Measurements from ENCODE around the gene TNS4. TPM values are rescaled to one million over a fixed set of nuclear protein-coding genes. Genes with fewer than 3 reads are reported as not detected.

The TNS4 gene
- total RNA-seq, 1 donor from 2014 or later: not detected

DNA sequence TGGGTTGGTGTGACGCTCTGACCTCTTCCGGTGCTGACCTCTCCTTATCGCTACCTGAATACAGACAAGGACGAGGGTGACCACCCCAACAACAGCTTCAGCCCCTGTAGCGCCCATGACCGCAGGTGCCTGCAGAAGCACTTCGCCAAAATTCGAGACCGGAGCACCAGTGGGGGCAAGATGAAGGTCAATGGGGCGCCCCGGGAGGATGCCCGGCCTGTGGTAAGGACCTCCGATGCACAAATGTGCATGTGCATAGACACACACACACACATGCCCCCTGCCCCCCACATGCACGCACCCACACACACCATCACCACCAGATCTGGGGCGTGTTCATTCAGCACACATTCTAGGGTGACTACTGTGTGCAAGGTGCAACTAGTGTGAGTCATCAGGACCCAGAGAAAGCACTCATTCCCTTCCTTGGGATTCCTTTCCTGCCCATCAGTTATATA, 48.5 kb downstream of the TNS4 start:
- Mint-ChIP-seq H3K27me3 (ENCODE audit: insufficient read depth, low read depth) (peaks cover 4% of the 10 kb centered on the region), H3K27ac (peak overlapping the region; percentile 17), H3K4me3 (no peak overlapping the region), H3K9me3 (no peaks in the 10 kb centered on the region), H3K4me1 (peaks cover 14% of the 10 kb centered on the region), H3K36me3 (peaks cover 17% of the 10 kb centered on the region)
- H3K9me3 ChIP-seq (ENCODE audit: low read depth): no peaks in the 10 kb centered on the region
- no peak overlapping the region for H2AFZ ChIP-seq (replicated peaks)
- no peaks in the 10 kb centered on the region for H3K79me2 ChIP-seq (ENCODE audit: low read depth)
- no peaks in the 10 kb centered on the region for H3K27me3 ChIP-seq
- H3K9ac ChIP-seq: no peak overlapping the region
- H4K20me1 ChIP-seq (ENCODE audit: low read depth): no peaks in the 10 kb centered on the region
- no peaks in the 10 kb centered on the region for H3K36me3 ChIP-seq
- no peak overlapping the region for H3K4me3 ChIP-seq
- DNase-seq (ENCODE audit: low spot score): no peak
- TF ChIP-seq EZH2phosphoT487 (IDR thresholded peaks at IDR 0.05): no peak
- TF ChIP-seq EZH2 (IDR thresholded peaks at IDR 0.05): no peak
- no peak for TF ChIP-seq CTCF (IDR thresholded peaks at IDR 0.05)
- H3F3A ChIP-seq (ENCODE audit: low read depth): no peaks in the 10 kb centered on the region
- no peak overlapping the region for H3K4me2 ChIP-seq
- H3K27ac ChIP-seq: no peak overlapping the region
- H3K4me1 ChIP-seq: peaks cover 10% of the 10 kb centered on the region

DNA sequence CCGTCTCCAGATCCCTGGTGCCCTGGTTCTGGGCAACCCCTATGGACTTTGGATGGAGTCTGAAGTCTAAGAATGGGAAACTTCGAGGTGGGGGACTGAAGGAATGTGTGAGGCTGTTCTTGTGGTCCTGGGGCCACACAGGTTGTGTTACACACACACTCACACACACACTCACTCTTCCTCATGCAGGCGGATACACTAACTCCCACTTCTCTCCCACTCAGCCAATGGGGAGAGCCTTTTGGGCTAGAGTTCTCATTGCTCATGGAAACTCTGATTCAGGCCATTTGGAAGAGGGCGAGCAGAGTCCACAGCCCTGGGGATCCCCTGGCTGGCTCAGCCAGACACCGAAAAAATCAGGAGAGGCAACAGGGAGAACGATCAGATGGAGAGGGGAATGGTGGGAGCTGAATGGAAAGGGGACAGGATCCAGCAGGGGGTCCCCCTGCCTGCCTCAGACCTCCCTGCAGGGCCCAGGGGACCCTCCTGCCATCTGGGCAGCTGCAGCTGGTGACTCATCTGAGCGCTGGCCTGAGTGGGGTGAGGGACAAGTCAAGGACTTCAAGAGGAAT, 49.1 kb downstream of the TNS4 start:
- no peak overlapping the region for H3K4me2 ChIP-seq

GRCh38 chr17:40451420-40451819, 50.0 kb downstream of the TNS4 start:
- Mint-ChIP-seq H3K4me1 (peaks cover 8% of the 10 kb centered on the region), H3K36me3 (peaks cover 12% of the 10 kb centered on the region), H3K9me3 (no peaks in the 10 kb centered on the region), H3K27ac (no peak overlapping the region), H3K27me3 (ENCODE audit: insufficient read depth, low read depth) (peaks cover 4% of the 10 kb centered on the region), H3K4me3 (no peak overlapping the region)
- Histone ChIP-seq H3K27ac (no peak overlapping the region), H3K9me3 (ENCODE audit: low read depth) (no peaks in the 10 kb centered on the region), H3K9ac (no peak overlapping the region), H3K4me2 (no peak overlapping the region), H3K4me1 (peaks cover 4% of the 10 kb centered on the region), H3K36me3 (no peaks in the 10 kb centered on the region), H3F3A (ENCODE audit: low read depth) (no peaks in the 10 kb centered on the region), H3K79me2 (ENCODE audit: low read depth) (no peaks in the 10 kb centered on the region), H2AFZ (replicated peaks) (no peak overlapping the region), H3K4me3 (no peak overlapping the region), H3K27me3 (no peaks in the 10 kb centered on the region), H4K20me1 (ENCODE audit: low read depth) (no peaks in the 10 kb centered on the region)
- TF ChIP-seq EZH2phosphoT487 (IDR thresholded peaks at IDR 0.05) (no peak), EZH2 (IDR thresholded peaks at IDR 0.05) (no peak), CTCF (IDR thresholded peaks at IDR 0.05) (no peak)
- DNase-seq (ENCODE audit: low spot score): no peak

More for the DNA sequence above, 49.1 kb downstream of the TNS4 start:
- H3K36me3 Mint-ChIP-seq: peaks cover 15% of the 10 kb centered on the region
- peaks cover 4% of the 10 kb centered on the region for H3K27me3 Mint-ChIP-seq (ENCODE audit: insufficient read depth, low read depth)
- peaks cover 4% of the 10 kb centered on the region for H3K4me1 ChIP-seq
- no peak overlapping the region for H3K9ac ChIP-seq
- no peak overlapping the region for H3K4me3 ChIP-seq
- no peaks in the 10 kb centered on the region for H3F3A ChIP-seq (ENCODE audit: low read depth)
- no peaks in the 10 kb centered on the region for H3K27me3 ChIP-seq
- H3K9me3 ChIP-seq (ENCODE audit: low read depth): no peaks in the 10 kb centered on the region
- no peak overlapping the region for H2AFZ ChIP-seq (replicated peaks)
- TF ChIP-seq EZH2phosphoT487 (IDR thresholded peaks at IDR 0.05) (no peak), CTCF (IDR thresholded peaks at IDR 0.05) (no peak), EZH2 (IDR thresholded peaks at IDR 0.05) (no peak)
- no peak for DNase-seq (ENCODE audit: low spot score)
- H3K27ac Mint-ChIP-seq: no peak overlapping the region
- no peak overlapping the region for H3K27ac ChIP-seq
- no peaks in the 10 kb centered on the region for H3K79me2 ChIP-seq (ENCODE audit: low read depth)
- no peaks in the 10 kb centered on the region for H4K20me1 ChIP-seq (ENCODE audit: low read depth)
- no peaks in the 10 kb centered on the region for H3K9me3 Mint-ChIP-seq
- no peaks in the 10 kb centered on the region for H3K36me3 ChIP-seq
- no peak overlapping the region for H3K4me3 Mint-ChIP-seq
- peaks cover 8% of the 10 kb centered on the region for H3K4me1 Mint-ChIP-seq
